ENCODE data around the gene ACAP1. TPM values are rescaled to one million over a fixed set of nuclear protein-coding genes. Genes with fewer than 3 reads are reported as not detected.
"Not testable (repeated sequence)": the region's sequence is repeated elsewhere in the genome, so short reads cannot be mapped to it uniquely, and the experiment has no call there.

The ACAP1 gene
- total RNA-seq, 1 donor from 2014 or later: 38.3 TPM

- DNase-seq (ENCODE audit: low spot score) (no peak), ATAC-seq (no peak)
- intact Hi-C loops (cut with DNase I): no loop called here
Observed at GRCh38 chr17:7348478-7349242, 12.3 kb downstream of the ACAP1 start.

- peak; percentile 66 for ATAC-seq
- intact Hi-C loops (cut with DNase I): loop anchor here (10.0 kb wide), 1 partner anchor 213 kb away; the partner anchor contains the start of gene SENP3
- peak; percentile 95 for DNase-seq (ENCODE audit: low spot score)
Observed at GRCh38 chr17:7351665-7352502, 15.6 kb downstream of the ACAP1 start, which contains the start of gene KCTD11. TSS of gene KCTD11 (plus strand) at chr17:7352162.

GRCh38 chr17:7352503-7352889 is 16.2 kb downstream of the ACAP1 start:
- intact Hi-C loops (cut with DNase I): loop anchor here (10.0 kb wide), 1 partner anchor 212 kb away; the partner anchor contains the start of gene SENP3
- ATAC-seq: no peak

GRCh38 chr17:7352910-7353635 is 16.7 kb downstream of the ACAP1 start:
- peak; percentile 70 for DNase-seq (ENCODE audit: low spot score)
- ATAC-seq: no peak
- intact Hi-C loops (cut with DNase I): loop anchor here (10.0 kb wide), 1 partner anchor 212 kb away; the partner anchor contains the start of gene SENP3

More at GRCh38 chr17:7352503-7352889, 16.2 kb downstream of the ACAP1 start:
- no peak for DNase-seq (ENCODE audit: low spot score)

- ATAC-seq (no peak), DNase-seq (ENCODE audit: low spot score) (no peak)
- intact Hi-C loops (cut with DNase I): loop anchor here (10.0 kb wide), 1 partner anchor 210 kb away; the partner anchor contains the start of gene SENP3
Observed at GRCh38 chr17:7354262-7354843, 18.0 kb downstream of the ACAP1 start.

GRCh38 chr17:7355053-7355452 is 18.7 kb downstream of the ACAP1 start, which contains the start of gene TMEM95:
TSS of gene TMEM95 (plus strand) at chr17:7355156. CDS start at chr17:7355205, 49 bp downstream.
- no peak for ATAC-seq
- intact Hi-C loops (cut with DNase I): loop anchor here (10.0 kb wide), 1 partner anchor 210 kb away; the partner anchor contains the start of gene SENP3
- DNase-seq (ENCODE audit: low spot score): peak; percentile 87

GRCh38 chr17:7355573-7355972 is 19.2 kb downstream of the ACAP1 start:
- no peak for ATAC-seq
- intact Hi-C loops (cut with DNase I): loop anchor here (10.0 kb wide), 1 partner anchor 209 kb away; the partner anchor contains the start of gene SENP3
- DNase-seq (ENCODE audit: low spot score): no peak

- DNase-seq (ENCODE audit: low spot score): peak; percentile 90
- intact Hi-C loops (cut with DNase I): loop anchor here (10.0 kb wide), 1 partner anchor 209 kb away; the partner anchor contains the start of gene SENP3
- ATAC-seq: peak; percentile 44
Observed at GRCh38 chr17:7356072-7356549, 19.8 kb downstream of the ACAP1 start.

GRCh38 chr17:7356756-7357155 is 20.4 kb downstream of the ACAP1 start:
- DNase-seq (ENCODE audit: low spot score) (no peak), ATAC-seq (peak; percentile 12)
- intact Hi-C loops (cut with DNase I): loop anchor here (10.0 kb wide), 1 partner anchor 208 kb away; the partner anchor contains the start of gene SENP3

- intact Hi-C loops (cut with DNase I): loop anchor here (10.0 kb wide), 1 partner anchor 207 kb away; the partner anchor contains the start of gene SENP3
- no peak for ATAC-seq
- DNase-seq (ENCODE audit: low spot score): no peak
Observed at GRCh38 chr17:7357381-7357780, 21.1 kb downstream of the ACAP1 start.

GRCh38 chr17:7361906-7362305 is 25.6 kb downstream of the ACAP1 start:
- intact Hi-C loops (cut with DNase I): no loop called here
- no peak for DNase-seq (ENCODE audit: low spot score)
- ATAC-seq: no peak

- intact Hi-C loops (cut with DNase I): no loop called here
- no peak for DNase-seq (ENCODE audit: low spot score)
- ATAC-seq: no peak
Observed at GRCh38 chr17:7363311-7363710, 27.0 kb downstream of the ACAP1 start.

GRCh38 chr17:7365963-7366362 is 29.6 kb downstream of the ACAP1 start:
- ATAC-seq; intact Hi-C loops (cut with DNase I); DNase-seq (ENCODE audit: low spot score): not testable (repeated sequence)

- intact Hi-C loops (cut with DNase I): no loop called here
- DNase-seq (ENCODE audit: low spot score) (no peak), ATAC-seq (no peak)
Observed at GRCh38 chr17:7367083-7367482, 30.8 kb downstream of the ACAP1 start.

- no peak for ATAC-seq
Observed at GRCh38 chr17:7367918-7368598, 31.7 kb downstream of the ACAP1 start.

GRCh38 chr17:7368599-7368994 is 32.3 kb downstream of the ACAP1 start:
- intact Hi-C loops (cut with DNase I); DNase-seq (ENCODE audit: low spot score); ATAC-seq: not testable (repeated sequence)

More at GRCh38 chr17:7367918-7368598, 31.7 kb downstream of the ACAP1 start:
- DNase-seq (ENCODE audit: low spot score): no peak
- intact Hi-C loops (cut with DNase I): no loop called here

- ATAC-seq (no peak), DNase-seq (ENCODE audit: low spot score) (no peak)
- intact Hi-C loops (cut with DNase I): no loop called here
Observed at GRCh38 chr17:7369825-7370224, 33.5 kb downstream of the ACAP1 start.
